Kidney tubule cell (primary cell): ENCODE measurements around the gene MAP7.
"Not testable (repeated sequence)": the region's sequence is repeated elsewhere in the genome, so short reads cannot be mapped to it uniquely, and the experiment has no call there.

Experiments
- DNase-seq: peaks from one replicate; pipeline ENCODE4 v3.0.0-alpha.2; 2018; ENCODE audit warnings: low spot score

MAP7 gene

DNA sequence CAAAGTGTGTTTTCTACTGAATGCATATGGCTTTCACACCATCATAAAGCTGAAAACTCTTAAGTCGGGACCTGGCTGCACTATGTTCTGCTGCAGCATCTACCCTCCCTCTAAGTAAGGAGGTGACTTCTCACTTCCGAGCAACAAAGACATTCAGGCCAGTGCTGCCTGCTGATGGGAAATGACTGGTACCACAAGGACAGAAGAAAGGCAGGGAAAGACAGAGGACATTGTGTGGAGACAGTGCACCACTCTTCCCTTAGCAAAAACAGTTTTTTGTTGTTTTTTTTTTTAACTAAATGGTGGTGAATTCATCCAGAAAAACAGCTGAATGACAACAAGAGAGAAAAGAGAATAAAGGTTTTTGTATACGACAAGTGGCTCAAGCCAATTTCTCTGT is 81.5 kb downstream of the MAP7 start:
- DNase-seq = no peak

DNA sequence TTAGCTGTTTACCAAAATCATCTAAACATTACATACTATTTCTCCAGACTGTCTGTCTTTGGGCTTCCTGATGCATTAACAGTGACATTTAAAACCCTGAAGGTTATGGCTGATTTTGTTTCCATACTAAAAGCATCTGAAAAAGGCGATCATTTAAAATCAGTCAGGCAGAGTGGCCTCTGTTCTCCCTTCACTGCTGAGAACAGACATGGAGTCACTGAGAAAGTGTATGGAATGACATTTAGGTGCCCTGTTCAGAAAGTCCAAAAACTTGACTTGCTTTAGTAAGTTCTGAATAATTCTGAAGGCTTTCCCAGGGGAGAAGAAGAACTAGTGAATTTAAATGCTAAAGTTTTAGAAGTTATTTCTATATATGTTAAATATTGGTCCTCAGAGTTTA is 83.0 kb downstream of the MAP7 start:
- DNase-seq = no peak

DNA sequence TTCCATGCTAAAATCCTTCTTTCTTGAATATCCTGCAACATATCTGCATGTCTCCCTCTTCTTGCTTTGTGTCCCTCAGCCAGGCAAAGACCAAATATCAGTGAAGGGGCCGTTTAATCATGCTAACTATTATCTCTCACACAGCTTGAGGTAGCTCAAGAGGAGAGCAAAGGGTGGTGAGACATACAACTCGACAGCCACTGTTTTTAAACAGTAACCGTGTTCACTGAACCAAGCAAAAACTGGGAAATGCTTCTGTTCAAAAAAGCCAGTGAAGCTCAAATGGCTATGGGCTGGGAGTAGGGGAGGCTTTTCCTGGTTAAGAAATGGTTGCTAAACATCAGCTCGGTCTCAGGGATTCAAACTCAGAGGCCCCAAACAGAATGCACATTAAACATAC is 83.4 kb downstream of the MAP7 start:
- DNase-seq = peak; percentile 83

DNA sequence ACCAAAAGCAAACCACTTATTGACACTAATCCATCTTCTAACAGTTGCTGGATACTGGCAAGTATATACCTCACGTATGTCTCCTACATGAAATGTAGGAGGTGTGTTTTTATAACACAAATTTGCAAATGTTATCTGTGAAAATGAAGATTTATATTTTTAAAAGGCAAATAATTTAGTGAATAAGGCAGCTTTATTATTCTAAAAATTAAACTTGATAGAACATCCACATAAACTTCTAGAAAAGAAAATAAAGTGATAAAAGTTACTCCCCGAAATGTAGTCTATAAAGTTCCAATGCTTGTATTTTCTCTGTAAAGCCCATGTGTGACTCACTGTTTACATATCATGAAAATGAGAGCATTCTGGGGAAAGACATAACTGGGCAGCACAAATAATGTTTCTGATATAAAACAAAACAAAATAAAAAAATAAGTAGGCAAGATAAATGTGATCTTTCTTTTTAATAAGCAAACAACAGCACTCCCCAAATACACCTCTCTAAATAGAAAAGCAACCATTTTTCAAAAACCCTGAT is 84.4 kb downstream of the MAP7 start:
- DNase-seq = no peak

DNA sequence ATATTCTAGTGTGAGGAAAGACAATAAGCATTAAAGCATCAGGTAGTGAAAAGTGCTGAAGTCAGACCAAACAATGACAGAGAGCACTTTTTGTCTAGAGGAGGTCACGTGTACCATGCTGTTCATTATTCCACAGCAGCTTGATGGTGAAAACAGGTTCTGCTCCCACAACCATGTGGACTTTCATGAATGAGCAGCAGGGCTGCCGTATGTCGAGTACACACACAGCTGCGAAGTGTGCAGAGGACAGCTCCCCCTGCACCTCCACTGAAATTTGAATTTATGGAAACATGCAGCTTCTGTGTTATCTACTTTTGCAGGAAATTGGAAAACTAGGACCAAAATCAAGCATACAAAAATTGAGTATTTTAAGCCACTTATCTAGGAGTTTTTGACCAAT is 85.3 kb downstream of the MAP7 start:
- DNase-seq = peak; percentile 26

DNA sequence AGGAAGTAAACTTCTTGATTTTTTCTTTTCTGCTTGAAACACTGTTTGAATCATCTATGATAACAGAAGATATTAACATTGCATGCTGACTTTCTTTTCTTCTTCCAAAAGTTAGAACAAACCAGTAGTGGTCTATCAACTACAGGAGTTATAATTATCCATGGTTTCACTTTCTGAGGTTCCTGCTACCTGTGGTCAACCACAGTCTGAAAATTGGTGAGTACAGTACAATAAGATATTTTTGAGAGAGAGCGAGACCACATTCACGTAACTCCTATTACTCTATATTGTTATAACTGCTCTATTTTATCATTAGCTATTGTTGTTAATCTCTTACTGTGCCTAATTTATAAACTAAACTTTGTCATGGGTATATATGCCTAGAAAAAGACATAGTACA is 86.1 kb downstream of the MAP7 start:
- peak; percentile 10 for DNase-seq

DNA sequence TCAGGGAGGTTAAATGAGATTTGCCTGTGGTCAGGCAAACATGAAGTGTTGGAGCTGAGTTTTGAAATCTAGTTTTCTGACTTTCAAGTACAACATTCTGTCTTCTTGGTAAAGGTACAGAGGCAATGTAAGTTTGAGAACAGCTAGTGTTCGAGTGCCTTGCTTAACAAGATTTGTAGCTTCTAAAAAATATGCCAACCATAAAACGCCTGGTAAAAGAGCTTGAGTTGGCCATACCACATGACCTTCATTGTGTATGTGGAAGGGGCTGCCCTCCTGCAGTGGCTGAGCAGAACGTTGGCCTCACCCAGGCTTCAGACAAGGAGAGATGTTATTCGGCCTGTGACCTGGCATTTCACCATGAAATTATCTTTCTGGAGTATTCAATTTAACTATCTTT is 86.5 kb downstream of the MAP7 start:
- DNase-seq = no peak

DNA sequence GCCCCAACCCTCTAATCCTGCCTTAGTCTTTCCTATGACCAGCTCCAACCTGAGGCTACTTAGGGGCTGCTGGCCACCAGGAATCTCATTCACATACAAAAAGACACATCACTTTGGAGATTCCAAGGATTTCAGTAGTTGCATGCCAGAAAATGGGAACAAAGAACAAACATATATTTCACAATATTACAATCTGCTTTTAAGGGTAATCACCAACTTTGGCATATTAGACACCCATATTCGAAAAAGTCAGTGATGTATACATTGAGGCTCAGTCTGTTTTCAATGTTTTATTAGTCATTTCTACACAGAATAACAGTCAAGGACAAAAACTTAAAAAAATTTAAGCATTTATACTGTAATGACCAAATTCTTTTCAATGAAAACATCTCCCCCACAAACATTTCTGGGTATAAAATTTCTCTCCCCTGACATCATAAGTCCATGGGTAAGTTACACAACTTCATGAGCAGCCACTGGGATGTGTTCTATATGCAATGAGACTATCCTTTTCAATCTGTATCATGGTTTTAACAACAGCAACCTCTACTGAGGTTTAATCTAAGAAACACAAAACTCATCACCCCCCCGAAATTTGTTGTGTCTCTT is 103.5 kb downstream of the MAP7 start:
- no peak for DNase-seq

DNA sequence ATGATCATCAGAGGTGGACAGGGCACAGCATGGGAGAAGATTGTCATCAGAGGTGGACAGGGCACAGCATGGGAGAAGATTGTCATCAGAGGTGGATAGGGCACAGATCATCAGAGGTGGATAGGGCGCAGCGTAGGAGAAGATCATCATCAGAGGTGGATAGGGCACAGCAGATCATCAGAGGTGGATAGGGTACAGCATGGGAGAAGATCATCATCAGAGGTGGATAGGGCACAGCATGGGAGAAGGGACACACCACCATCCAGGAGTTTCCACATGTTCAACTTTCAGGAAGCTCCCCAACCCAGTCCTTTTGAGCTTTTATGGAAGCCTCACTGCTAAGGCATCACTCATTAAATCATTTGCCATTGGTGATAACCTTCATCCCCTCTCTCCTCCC is 104.1 kb downstream of the MAP7 start:
- DNase-seq = no peak

DNA sequence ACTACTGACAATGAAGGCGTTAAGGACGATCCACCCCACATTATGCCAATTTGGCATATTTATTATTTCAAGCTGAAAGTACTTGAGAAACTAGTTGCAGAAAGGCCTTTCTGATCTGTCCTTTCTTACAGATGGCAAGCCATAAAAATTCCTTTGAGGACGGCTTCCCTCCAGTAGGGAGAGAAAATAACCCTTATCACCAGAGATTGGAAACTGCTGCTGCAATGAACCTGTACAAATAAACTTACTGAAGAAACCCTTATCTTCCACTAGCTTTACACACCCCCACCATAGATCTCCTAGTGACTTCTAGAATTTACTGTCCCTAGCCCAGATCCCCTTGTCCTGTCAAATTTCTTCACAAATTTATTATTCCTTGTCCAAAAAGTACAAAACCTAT is 105.2 kb downstream of the MAP7 start:
- no peak for DNase-seq

DNA sequence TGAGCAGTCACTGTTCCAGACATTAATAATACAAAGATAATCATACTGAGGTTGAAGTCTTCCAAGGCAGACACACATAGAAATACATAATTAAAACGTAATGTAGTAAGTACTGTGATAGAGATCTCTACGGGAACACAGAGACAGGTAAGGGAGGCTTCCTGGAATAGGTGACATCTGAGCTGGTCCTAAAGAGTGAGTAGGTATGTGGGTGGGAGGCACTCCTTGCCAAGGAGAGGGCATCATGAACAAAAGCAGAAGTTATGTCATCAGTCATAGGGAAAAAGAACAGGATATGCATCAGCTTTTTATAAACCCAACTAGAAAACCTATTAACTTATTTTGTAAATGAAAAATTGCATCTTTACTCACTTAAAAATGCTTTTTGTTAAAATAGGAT is 110.0 kb downstream of the MAP7 start:
- peak; percentile 74 for DNase-seq

DNA sequence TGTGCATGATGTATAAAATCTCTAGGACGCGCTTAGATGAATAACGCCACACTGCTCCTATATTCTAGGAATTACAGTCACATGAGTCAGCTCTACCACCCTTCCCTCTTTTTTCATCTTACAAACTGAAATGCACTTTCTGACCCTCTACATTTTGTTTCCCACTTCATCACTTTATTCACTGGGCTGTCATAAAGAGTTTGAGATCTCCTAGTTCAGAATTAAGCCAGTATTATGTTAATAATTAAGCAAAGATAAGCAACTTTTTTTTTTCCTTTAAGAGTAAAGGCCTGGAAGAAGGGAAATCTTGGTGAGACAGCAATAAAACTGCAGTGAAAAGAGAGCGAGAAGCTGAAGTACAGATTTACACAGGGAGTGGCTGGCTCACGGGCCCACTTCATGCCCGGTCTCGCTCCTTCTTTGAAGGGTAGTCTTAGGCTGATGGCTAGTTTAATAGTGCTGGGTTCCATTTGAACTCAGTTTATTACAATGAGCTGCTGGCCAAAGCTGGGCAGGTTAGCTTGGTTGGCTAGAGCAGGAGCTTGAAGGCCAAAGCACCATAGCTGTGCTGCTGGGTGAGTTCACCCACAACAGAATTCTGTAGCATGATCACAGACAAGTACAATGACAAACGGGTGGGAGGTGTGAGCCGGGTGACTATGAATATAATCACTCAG is 110.6 kb downstream of the MAP7 start:
- DNase-seq = peak; percentile 57

DNA sequence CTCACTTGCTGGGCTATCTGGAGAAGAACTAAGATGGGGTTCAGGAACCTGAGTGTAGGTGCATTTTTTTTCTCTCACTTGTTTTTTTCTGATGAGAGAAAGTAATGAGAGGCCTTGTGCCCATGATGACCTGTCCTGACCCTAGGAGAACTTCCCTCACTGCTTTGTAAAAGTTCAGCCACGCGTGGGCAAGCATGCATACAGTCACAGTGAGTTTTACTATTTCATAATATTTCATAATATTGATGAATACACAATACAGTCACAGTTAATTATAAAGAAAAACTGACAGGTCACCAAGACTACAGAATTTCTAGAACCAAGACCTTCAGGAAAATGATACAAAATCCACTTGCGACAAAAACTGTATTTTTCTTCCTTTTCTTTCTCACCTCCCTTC is 111.8 kb downstream of the MAP7 start:
- DNase-seq = peak; percentile 18

DNA sequence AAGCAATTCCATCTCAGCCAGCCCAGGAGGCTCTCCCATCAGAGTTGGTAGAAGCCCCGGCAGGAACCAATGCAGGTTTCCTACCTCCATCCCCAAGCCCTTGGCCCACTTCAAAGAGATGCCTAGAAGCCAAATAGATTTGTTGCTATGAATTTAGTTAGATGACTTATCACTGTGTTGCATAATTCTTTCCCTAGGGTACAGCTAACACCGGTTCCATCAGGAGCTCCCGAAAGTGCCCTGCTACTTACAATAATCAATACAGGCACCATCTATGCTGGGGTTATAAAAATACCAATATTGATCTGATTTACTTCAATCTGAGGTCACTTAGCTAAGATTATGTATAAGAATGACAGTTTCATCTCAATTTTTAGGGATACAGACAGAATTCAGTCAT is 113.0 kb downstream of the MAP7 start:
- no peak for DNase-seq

DNA sequence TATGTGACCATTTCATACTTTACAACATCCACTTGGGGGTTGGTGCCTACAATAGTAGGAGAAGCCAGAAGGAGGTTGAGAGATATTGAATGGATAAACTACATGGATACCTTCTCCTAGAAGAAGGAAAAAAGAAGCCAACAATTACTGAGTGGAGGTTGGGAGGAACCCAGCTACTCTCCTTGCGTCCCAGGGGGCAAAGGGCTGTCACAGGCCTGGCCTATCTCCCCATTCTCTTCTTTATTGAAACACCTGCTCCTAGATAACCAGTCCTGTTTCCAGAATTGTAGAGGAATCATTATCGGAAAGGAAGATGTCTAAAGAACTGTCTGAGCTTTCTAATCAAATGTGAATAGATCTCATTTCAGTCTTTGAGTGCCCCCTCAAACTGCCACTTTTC is 115.1 kb downstream of the MAP7 start:
- no peak for DNase-seq

DNA sequence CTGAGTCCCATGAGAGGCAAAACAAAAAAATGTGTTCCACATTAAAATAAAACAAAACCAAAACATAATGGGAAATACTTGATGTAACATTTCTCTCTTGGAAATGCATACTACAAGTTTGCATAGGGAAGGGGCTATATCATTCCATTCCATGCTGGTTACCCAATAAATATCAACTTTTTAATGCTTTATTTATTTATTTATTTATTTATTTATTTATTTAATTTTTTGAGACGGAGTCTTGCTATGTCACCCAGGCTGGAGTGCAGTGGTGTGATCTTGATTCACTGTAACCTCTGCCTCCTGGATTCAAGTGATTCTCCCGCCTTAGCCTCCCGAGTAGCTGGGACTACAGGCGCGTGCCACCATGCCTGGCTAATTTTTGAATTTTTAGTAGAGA is 118.9 kb downstream of the MAP7 start:
- not testable (repeated sequence) for DNase-seq

DNA sequence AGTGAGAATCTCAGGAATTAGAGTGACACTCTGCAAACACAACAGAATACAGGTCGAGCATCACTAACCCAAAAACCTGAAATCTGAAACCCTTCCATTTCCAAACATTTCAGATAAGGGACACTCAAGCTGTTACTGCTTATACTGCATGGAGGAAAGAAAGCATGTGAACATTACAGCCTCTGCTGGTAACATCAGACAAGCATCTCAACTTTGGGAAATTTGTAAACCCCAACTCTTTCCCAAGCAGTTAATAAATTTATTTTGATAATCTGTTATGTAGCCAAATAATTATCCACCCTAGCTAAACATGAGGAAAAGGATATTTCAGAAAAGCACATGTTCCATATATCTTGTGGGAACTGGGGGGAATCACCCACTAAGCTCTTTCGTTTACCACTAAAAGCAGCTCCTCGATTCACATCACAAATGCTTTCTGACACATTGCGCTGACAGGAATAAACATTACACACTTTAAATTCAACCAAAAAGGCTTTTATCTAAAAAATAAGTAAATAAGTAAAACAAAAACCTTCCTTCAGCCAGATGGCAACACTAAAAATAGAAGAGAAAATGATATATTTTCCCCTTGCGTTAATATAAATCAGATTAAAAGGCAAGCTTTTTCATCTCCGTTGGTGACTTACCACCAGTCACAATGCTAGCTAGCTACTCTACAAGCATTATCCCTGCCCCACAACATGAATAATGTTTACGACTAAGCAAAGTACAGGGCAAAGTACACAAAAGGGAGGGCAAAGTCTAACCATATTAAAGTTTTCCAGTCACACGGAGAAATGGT is 120.8 kb downstream of the MAP7 start:
- DNase-seq = no peak

DNA sequence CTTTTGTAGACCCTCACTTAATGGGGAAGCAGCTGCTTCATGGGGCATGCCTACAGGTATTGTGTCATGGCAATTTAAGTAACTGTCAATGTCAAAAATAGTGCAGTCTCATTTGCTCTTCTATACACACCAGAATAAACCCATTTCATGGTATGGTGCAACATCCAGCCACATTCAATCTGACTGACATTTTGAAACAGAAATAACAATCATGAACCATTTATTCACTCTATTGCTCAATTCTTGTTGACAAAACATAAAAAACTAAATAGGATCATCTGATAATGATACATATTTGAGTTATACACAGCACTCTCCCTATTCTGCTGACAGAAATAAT is 122.9 kb downstream of the MAP7 start:
- no peak for DNase-seq

DNA sequence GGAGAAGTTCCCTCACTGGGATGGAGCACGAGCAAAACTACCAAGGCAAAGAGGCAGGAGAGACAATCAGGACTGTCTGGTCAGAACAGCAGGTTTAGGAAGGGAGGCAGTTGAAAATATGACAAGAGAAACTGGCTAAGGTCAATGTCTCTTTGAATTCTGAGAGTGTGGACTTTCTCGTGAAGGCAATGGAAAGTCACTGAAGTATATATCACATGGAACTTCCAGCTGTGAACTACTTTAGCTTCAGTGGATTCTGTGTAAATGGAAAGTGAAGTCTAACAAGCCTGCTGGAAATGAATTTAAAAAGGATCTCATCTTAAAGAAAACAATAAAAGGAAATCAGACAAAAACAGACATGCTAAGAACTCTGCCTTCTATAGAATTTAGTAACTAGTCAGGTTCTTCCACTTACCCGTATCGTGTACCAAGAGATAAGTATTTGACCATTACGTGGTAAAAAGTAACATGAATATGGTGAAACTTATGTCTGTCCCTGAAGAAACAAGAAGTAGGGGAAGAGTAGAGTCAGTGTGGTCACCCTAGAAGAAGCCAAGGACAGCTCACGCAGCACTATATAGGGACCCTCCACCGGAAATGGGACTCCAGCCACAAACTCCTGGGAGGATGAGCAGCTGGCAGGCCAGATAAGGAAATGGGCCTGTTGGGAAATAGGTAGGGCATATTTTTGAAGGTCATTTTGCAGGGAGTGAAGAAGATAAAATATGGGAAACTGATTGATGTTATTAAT is 123.4 kb downstream of the MAP7 start:
- DNase-seq = no peak

DNA sequence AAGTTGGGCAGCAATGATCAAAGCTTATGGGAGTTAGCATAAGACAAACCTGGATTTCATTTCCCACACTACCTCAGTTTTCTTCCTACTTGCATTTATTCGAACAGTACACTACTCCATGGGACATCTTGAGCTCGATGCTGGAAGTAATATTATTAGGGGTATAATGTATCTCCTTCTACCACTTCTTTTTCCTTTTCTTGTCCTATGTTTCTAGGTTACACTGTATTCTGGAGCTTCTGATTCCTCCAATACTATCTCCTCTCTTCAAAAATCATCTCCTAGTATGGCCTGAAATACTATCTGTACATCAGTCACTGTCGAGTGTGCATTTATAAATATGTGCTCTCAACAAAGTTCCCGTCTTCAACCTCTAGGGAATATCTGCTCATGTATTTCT is 124.4 kb downstream of the MAP7 start:
- no peak for DNase-seq

DNA sequence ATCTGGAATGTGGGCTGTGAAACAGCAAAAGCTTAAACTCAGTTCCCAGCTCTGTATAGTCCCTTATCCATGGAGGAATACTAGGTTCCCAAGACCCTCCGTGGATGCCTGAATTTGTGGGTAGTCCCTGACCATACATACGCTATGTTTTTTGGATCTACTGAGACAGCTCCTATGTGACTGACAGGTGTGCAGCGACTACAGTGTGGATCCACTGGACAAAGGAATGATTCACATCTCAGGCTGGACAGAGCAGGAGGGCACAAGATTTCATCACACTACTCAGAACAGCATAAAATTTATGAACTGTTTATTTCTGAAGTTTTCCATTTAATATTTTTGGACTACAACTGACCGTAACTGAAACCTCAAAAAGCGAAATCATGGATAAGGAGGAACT is 125.3 kb downstream of the MAP7 start:
- DNase-seq = peak; percentile 16

DNA sequence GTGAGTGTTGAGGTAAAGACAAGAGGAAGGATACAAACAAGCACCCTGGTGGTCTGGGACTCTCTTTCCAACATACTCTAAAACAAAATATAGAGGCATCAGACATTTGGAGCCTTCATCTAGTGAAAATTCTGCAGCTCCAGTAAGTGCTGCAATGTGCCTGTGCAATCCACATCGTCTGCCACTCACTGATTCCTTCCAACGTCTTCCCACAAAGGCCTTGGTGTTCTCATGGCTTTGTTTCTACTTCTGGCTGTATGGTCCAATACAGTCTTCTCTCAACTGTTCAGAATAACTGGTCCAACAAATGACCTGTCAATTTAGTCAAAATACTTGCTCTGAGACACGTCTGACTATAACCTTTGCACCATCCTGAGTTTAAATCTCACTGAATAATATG is 125.8 kb downstream of the MAP7 start:
- no peak for DNase-seq
